H1 (cell line): ENCODE data around the gene INPP5A.

Experiments
- ASH2L ChIP-seq: fragments of 200-600, 300-600 bp; sonication (generic); IDR thresholded peaks from one replicate; pipeline ENCODE4 v1.7.1; 2017; ENCODE audit warnings: low read length
- CBX8 ChIP-seq: fragments of 300-800, 300-1000 bp; sonication (generic); IDR thresholded peaks from 2 replicates; pipeline ENCODE4 v1.7.1; 2016; ENCODE audit warnings: low read depth, low read length, borderline replicate concordance
- EP300 ChIP-seq, 2 experiments: IDR thresholded peaks; 1 replicate in 1 of 2; 2 replicates in 1 of 2; pipeline ENCODE4 v1.6.1; 2011 to 2012; ENCODE audit warnings: low read depth in 2 of 2, low read length in 2 of 2, mild to moderate bottlenecking in 2 of 2, borderline replicate concordance in 1 of 2, inconsistent platforms in 1 of 2, moderate library complexity in 1 of 2
- EZH2 ChIP-seq: fragments of 200-600 bp; sonication (generic); IDR thresholded peaks from 2 replicates; pipeline ENCODE4 v1.7.1; 2012; ENCODE audit warnings: low read depth, mild to moderate bottlenecking, moderate library complexity, low read length, inconsistent platforms; ENCODE audit not compliant: severe bottlenecking
- HDAC2 ChIP-seq, 2 experiments: fragments of 300-600 bp in 1 of 2; sonication (generic) in 1 of 2; IDR thresholded peaks; 2 replicates each; pipeline ENCODE4 v1.6.1; 2011 to 2012; ENCODE audit warnings: low read depth in 2 of 2, low read length in 2 of 2, mild to moderate bottlenecking in 2 of 2, moderate library complexity in 2 of 2, borderline replicate concordance in 1 of 2, inconsistent platforms in 1 of 2
- JUND ChIP-seq: IDR thresholded peaks from 2 replicates; pipeline ENCODE4 v1.6.1; 2011; ENCODE audit warnings: mild to moderate bottlenecking, improper control_type of control experiment, low read length
- POLR2A ChIP-seq, 2 experiments: IDR thresholded peaks; 1 replicate in 1 of 2; 2 replicates in 1 of 2; pipeline ENCODE4 v1.6.1; 2011; ENCODE audit warnings: low read depth in 2 of 2, low read length in 2 of 2, mild to moderate bottlenecking in 2 of 2; ENCODE audit errors: control extremely low read depth in 1 of 2
- SIN3A ChIP-seq, 2 experiments: IDR thresholded peaks in 1 of 2; conservative IDR thresholded peaks in 1 of 2; 2 replicates each; pipeline ENCODE4 v1.6.1; 2011 to 2012; ENCODE audit warnings: low read length in 2 of 2, improper control_type of control experiment in 1 of 2, low read depth in 1 of 2, mild to moderate bottlenecking in 1 of 2
- SP1 ChIP-seq: IDR thresholded peaks from 2 replicates; pipeline ENCODE4 v1.6.1; 2011; ENCODE audit warnings: low read depth, low read length
- TBP ChIP-seq: IDR thresholded peaks from 2 replicates; pipeline ENCODE4 v1.6.1; 2011; ENCODE audit warnings: low read depth, low read length, improper control_type of control experiment
- YY1 ChIP-seq: IDR thresholded peaks from 2 replicates; pipeline ENCODE4 v1.6.1; 2011; ENCODE audit warnings: low read depth, mild to moderate bottlenecking, low read length
- TF ChIP-seq, protein P1 (sequence below), 3 experiments: IDR thresholded peaks; 1 replicate in 2 of 3; 2 replicates in 1 of 3; pipeline versions ENCODE4 v1.5.1 to v1.6.1; 2011; ENCODE audit warnings: low read length in 3 of 3, mild to moderate bottlenecking in 3 of 3, inconsistent platforms in 2 of 3, low read depth in 1 of 3, moderate library complexity in 1 of 3; ENCODE audit not compliant: insufficient read depth in 1 of 3; ENCODE audit errors: control extremely low read depth in 1 of 3
- TF ChIP-seq, protein P2 (sequence below): IDR thresholded peaks from 2 replicates; pipeline ENCODE4 v1.6.1; 2012; ENCODE audit warnings: inconsistent platforms

DNA sequence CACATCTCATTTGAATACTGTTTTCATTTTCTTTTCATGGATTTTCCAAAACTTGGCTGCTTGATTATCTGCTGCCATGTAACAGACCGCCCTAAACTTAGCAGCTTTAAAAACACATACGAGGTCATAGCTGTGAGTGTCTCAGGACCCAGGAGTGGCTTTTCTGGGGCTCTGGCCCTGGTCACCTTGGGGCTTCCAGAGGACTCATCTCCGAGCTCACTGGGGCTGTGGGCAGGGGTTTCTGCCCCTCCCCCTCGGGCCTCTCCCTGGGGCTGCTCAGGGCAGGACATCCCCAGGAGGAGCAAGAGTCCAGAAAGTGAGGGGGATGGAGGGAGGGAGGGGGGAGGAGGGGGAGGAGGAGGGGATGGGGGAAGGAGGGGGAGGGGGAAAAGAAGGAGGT lies 171.3 kb downstream of the INPP5A start:
- TF ChIP-seq, protein P1, sequence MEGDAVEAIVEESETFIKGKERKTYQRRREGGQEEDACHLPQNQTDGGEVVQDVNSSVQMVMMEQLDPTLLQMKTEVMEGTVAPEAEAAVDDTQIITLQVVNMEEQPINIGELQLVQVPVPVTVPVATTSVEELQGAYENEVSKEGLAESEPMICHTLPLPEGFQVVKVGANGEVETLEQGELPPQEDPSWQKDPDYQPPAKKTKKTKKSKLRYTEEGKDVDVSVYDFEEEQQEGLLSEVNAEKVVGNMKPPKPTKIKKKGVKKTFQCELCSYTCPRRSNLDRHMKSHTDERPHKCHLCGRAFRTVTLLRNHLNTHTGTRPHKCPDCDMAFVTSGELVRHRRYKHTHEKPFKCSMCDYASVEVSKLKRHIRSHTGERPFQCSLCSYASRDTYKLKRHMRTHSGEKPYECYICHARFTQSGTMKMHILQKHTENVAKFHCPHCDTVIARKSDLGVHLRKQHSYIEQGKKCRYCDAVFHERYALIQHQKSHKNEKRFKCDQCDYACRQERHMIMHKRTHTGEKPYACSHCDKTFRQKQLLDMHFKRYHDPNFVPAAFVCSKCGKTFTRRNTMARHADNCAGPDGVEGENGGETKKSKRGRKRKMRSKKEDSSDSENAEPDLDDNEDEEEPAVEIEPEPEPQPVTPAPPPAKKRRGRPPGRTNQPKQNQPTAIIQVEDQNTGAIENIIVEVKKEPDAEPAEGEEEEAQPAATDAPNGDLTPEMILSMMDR (IDR thresholded peaks at IDR 0.05; ENCODE audit: control extremely low read depth in 1 of 3, insufficient read depth in 1 of 3, low read depth in 1 of 3, low read length in 3 of 3): no peak
- no peak for TF ChIP-seq TBP
- no peak for TF ChIP-seq CBX8
- no peak for TF ChIP-seq YY1
- TF ChIP-seq ASH2L: no peak
- TF ChIP-seq SP1: no peak
- TF ChIP-seq, protein P2, sequence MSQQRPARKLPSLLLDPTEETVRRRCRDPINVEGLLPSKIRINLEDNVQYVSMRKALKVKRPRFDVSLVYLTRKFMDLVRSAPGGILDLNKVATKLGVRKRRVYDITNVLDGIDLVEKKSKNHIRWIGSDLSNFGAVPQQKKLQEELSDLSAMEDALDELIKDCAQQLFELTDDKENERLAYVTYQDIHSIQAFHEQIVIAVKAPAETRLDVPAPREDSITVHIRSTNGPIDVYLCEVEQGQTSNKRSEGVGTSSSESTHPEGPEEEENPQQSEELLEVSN: no peak
- TF ChIP-seq HDAC2 (IDR thresholded peaks at IDR 0.05; ENCODE audit: borderline replicate concordance in 1 of 2, low read depth in 2 of 2, low read length in 2 of 2): no peak
- no peak for TF ChIP-seq POLR2A (IDR thresholded peaks at IDR 0.05; ENCODE audit: control extremely low read depth in 1 of 2, low read depth in 2 of 2, low read length in 2 of 2)
- TF ChIP-seq EZH2: no peak
- no peak for TF ChIP-seq SIN3A (conservative IDR thresholded peaks at IDR 0.05 in 1 of 2, IDR thresholded peaks at IDR 0.05 in 1 of 2; ENCODE audit: low read depth in 1 of 2, low read length in 2 of 2)
- no peak for TF ChIP-seq EP300 (IDR thresholded peaks at IDR 0.05; ENCODE audit: borderline replicate concordance in 1 of 2, low read depth in 2 of 2, low read length in 2 of 2)
- TF ChIP-seq JUND: no peak
